Caco-2 (cell line): ENCODE measurements around the gene P2RX2. TPM values are rescaled to one million over a fixed set of nuclear protein-coding genes. Genes with fewer than 3 reads are reported as not detected.

Experiments used
- BruUV-seq: library from RNA; stranded (reverse); fragments of 400-500 nt; replicated peaks from 2 replicates; lab custom pipeline; 2021; lab: Mats Ljungman, UMichigan
- CTCF ChIA-PET: fragments of 300-600 bp; sonication (Branson Sonifier 250); formaldehyde crosslinking; loops from one replicate; lab custom pipeline; 2022; ENCODE audit warnings: antibody characterized with exemption; lab: Charles Lee
- POLR2A ChIA-PET: fragments of 300-600 bp; sonication (Branson Sonifier 250); formaldehyde crosslinking; loops from one replicate; lab custom pipeline; 2022; ENCODE audit warnings: antibody characterized with exemption; lab: Charles Lee
- DNase-seq, 2 experiments: peaks; one replicate each; pipeline versions ENCODE4 v3.0.0 to v3.0.0-alpha.2; 2020 to 2022
- H3K27me3 ChIP-seq: replicated peaks from 2 replicates; pipeline ENCODE4 v1.6.0; 2011; ENCODE audit warnings: low read length; ENCODE audit not compliant: control insufficient read depth, insufficient read depth
- H3K36me3 ChIP-seq: 2 replicates; pipeline ENCODE4 v1.5.1; 2011; ENCODE audit warnings: low read length; ENCODE audit not compliant: control insufficient read depth, insufficient read depth
- H3K4me1 ChIP-seq: fragments of 250-450 bp; sonication (Bioruptor Pico); 2 replicates; pipeline ENCODE4 v1.5.1; 2020; ENCODE audit warnings: mild to moderate bottlenecking
- H3K4me3 ChIP-seq: 2 replicates; pipeline ENCODE4 v1.5.1; 2011; ENCODE audit warnings: low read depth, mild to moderate bottlenecking, control low read depth, low read length
- H3K9me3 ChIP-seq: fragments of 250-450 bp; sonication (Bioruptor Pico); 2 replicates; pipeline ENCODE4 v1.5.1; 2020; ENCODE audit warnings: mild to moderate bottlenecking, moderate library complexity
- H3K27ac Mint-ChIP-seq: one replicate; pipeline ENCODE4 v1.8.0; 2022; ENCODE audit warnings: mixed read lengths; ENCODE audit not compliant: unreplicated experiment
- H3K27me3 Mint-ChIP-seq: one replicate; pipeline ENCODE4 v1.8.0; 2022; ENCODE audit warnings: mixed read lengths; ENCODE audit not compliant: insufficient read depth, unreplicated experiment
- H3K36me3 Mint-ChIP-seq: one replicate; pipeline ENCODE4 v1.8.0; 2022; ENCODE audit warnings: mild to moderate bottlenecking, mixed read lengths; ENCODE audit not compliant: insufficient read depth, unreplicated experiment
- H3K4me1 Mint-ChIP-seq: one replicate; pipeline ENCODE4 v1.8.0; 2022; ENCODE audit warnings: low read depth, mixed read lengths; ENCODE audit not compliant: unreplicated experiment
- H3K4me3 Mint-ChIP-seq: one replicate; pipeline ENCODE4 v1.8.0; 2022; ENCODE audit warnings: mild to moderate bottlenecking, moderate library complexity, mixed read lengths; ENCODE audit not compliant: unreplicated experiment
- H3K9me3 Mint-ChIP-seq: one replicate; pipeline ENCODE4 v1.8.0; 2022; ENCODE audit warnings: mixed read lengths; ENCODE audit not compliant: unreplicated experiment
- CTCF ChIP-seq, 2 experiments: fragments of 200-600 bp in 1 of 2; IDR thresholded peaks; 1 replicate in 1 of 2; 2 replicates in 1 of 2; pipeline versions ENCODE4 v1.5.1 to v1.8.0; 2011 to 2022; ENCODE audit warnings: antibody characterized with exemption in 1 of 2, control low read depth in 1 of 2, inconsistent platforms in 1 of 2, low read depth in 1 of 2, low read length in 1 of 2, mild to moderate bottlenecking in 1 of 2, moderate library complexity in 1 of 2; ENCODE audit not compliant: insufficient read depth in 1 of 2, severe bottlenecking in 1 of 2, unreplicated experiment in 1 of 2
- intact Hi-C: fragments of 100-400 bp; cut with micrococcal nuclease; formaldehyde crosslinking; loops from one replicate; pipeline ENCODE4 v1.10.0; 2022; ENCODE audit not compliant: unreplicated experiment
- total RNA-seq: library from RNA; stranded (reverse); gene quantifications from 2 replicates; pipeline ENCODE4 v1.2.3, GENCODE V29; 2022

Gene P2RX2
- total RNA-seq, 1 experiment from 2014 or later, result not detected

- Histone ChIP-seq H3K27me3 (no peaks in the 10 kb centered on the region), H3K9me3 (no peaks in the 10 kb centered on the region), H3K4me1 (0 out of 2 replicates have a peak, but pooled peaks cover 5% of the 10 kb centered on the region), H3K4me3 (no peak overlapping the region), H3K36me3 (peaks cover 3% of the 10 kb centered on the region)
- H3K9me3 Mint-ChIP-seq, result no peaks in the 10 kb centered on the region
- intact Hi-C loops, result no loop called here
- H3K4me1 Mint-ChIP-seq, result no peaks in the 10 kb centered on the region
- no TSS peak for BruUV-seq
- POLR2A ChIA-PET, result no interaction called here
- no peak for DNase-seq
- no peak for TF ChIP-seq CTCF (IDR thresholded peaks at IDR 0.05; ENCODE audit: insufficient read depth in 1 of 2, low read depth in 1 of 2, low read length in 1 of 2, severe bottlenecking in 1 of 2, unreplicated experiment in 1 of 2)
- H3K27me3 Mint-ChIP-seq, result no peaks in the 10 kb centered on the region
- H3K36me3 Mint-ChIP-seq, result peaks cover 24% of the 10 kb centered on the region
- H3K4me3 Mint-ChIP-seq, result no peak overlapping the region
- no peak overlapping the region for H3K27ac Mint-ChIP-seq
- CTCF ChIA-PET, result no interaction called here
Observed at GRCh38 chr12:132572106-132572505, 46.5 kb upstream of the P2RX2 start.

GRCh38 chr12:132572801-132573760, 45.5 kb upstream of the P2RX2 start:
- Histone ChIP-seq H3K4me1 (0 out of 2 replicates have a peak, but pooled peaks cover 5% of the 10 kb centered on the region), H3K9me3 (no peaks in the 10 kb centered on the region), H3K27me3 (no peaks in the 10 kb centered on the region), H3K36me3 (peaks cover 3% of the 10 kb centered on the region), H3K4me3 (no peak overlapping the region)
- H3K27ac Mint-ChIP-seq, result no peak overlapping the region
- no peak for TF ChIP-seq CTCF (IDR thresholded peaks at IDR 0.05; ENCODE audit: insufficient read depth in 1 of 2, low read depth in 1 of 2, low read length in 1 of 2, severe bottlenecking in 1 of 2, unreplicated experiment in 1 of 2)
- POLR2A ChIA-PET, result no interaction called here
- no peaks in the 10 kb centered on the region for H3K9me3 Mint-ChIP-seq
- no peaks in the 10 kb centered on the region for H3K4me1 Mint-ChIP-seq
- no peak overlapping the region for H3K4me3 Mint-ChIP-seq
- no peak for DNase-seq
- intact Hi-C loops, result no loop called here
- CTCF ChIA-PET, result no interaction called here
- BruUV-seq, result no TSS peak
- H3K36me3 Mint-ChIP-seq, result peaks cover 17% of the 10 kb centered on the region
- no peaks in the 10 kb centered on the region for H3K27me3 Mint-ChIP-seq

- intact Hi-C loops, result no loop called here
- Histone ChIP-seq H3K27me3 (no peaks in the 10 kb centered on the region), H3K36me3 (peaks cover 3% of the 10 kb centered on the region), H3K4me1 (0 out of 2 replicates have a peak, but pooled peaks cover 5% of the 10 kb centered on the region), H3K4me3 (no peak overlapping the region), H3K9me3 (no peaks in the 10 kb centered on the region)
- no TSS peak for BruUV-seq
- Mint-ChIP-seq H3K4me3 (no peak overlapping the region), H3K9me3 (no peaks in the 10 kb centered on the region), H3K27me3 (no peaks in the 10 kb centered on the region), H3K36me3 (peaks cover 18% of the 10 kb centered on the region), H3K27ac (no peak overlapping the region), H3K4me1 (no peaks in the 10 kb centered on the region)
- TF ChIP-seq CTCF (IDR thresholded peaks at IDR 0.05; ENCODE audit: insufficient read depth in 1 of 2, low read depth in 1 of 2, low read length in 1 of 2, severe bottlenecking in 1 of 2, unreplicated experiment in 1 of 2), result no peak
- POLR2A ChIA-PET, result no interaction called here
- CTCF ChIA-PET, result no interaction called here
- DNase-seq, result no peak
Observed at GRCh38 chr12:132574271-132574996, 44.1 kb upstream of the P2RX2 start.
